Measurements from ENCODE around the gene LRRC25.
A peak's percentile ranks its signal among the peaks of the same experiment; 100 is the strongest.
"Not testable (repeated sequence)": the region's sequence is repeated elsewhere in the genome, so short reads cannot be mapped to it uniquely, and the experiment has no call there.

The LRRC25 gene

DNA sequence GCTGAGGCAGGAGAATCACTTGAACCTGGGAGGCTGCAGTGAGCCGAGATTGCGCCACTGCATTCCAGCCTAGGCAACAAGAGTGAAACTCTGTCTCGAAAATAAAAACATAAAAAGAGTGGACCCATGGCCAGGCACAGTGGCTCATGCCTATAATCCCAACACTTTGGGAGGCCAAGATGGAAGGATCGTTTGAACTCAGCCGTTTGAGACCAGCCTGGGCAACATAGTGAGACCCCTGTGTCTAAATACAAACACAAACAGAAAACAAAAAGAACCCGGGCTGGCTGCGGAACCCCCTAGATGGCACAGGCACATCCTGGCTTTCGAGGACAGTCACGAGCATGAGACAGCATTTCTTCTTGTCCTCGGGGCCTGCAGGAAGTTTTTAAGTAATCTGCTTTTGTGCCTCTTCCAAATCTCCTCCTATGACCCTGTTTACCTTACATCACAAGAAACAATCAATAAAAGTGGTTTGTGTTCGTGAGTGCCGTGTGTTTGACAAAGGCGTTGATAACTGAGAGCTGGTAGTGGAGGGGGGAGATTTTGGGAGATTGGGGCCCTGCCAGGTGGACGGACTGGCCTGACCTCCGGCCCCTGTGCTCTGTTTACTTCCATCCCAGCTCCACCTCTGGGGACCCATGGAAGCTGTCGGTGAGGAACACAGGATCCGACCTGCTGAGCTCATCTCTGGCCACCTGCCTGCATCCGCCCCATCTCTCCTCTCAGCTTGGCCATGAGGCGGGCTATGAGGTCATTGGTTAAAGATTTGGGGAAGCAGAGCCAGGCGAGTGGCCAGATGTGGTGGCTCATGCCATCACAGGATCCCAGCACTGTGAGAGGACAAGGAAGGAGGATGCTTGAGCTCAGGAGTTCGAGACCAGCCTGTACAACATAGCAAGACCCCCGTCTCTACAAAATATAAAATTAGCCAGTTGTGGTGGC is 17.3 kb downstream of the LRRC25 start:
- DNase-seq = peak; percentile 59

DNA sequence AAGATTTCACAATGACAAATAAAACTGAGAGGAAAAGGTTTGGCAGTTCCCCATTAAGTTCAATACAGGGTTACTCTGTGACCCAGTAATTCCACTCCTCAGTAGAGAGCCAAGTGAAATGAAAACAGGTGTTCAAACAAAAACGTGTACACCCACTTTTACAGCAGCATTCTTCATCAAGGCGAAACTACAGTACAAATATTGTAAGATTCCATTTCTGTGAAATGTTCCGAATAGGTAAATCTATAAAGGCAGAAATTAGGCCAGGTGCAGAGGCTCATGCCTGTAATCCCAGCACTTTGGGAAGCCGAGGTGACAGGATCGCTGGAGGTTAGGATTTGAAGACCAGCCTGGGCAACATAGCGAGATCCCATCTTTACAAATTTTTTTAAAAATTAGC is 20.4 kb downstream of the LRRC25 start:
- DNase-seq = no peak

DNA sequence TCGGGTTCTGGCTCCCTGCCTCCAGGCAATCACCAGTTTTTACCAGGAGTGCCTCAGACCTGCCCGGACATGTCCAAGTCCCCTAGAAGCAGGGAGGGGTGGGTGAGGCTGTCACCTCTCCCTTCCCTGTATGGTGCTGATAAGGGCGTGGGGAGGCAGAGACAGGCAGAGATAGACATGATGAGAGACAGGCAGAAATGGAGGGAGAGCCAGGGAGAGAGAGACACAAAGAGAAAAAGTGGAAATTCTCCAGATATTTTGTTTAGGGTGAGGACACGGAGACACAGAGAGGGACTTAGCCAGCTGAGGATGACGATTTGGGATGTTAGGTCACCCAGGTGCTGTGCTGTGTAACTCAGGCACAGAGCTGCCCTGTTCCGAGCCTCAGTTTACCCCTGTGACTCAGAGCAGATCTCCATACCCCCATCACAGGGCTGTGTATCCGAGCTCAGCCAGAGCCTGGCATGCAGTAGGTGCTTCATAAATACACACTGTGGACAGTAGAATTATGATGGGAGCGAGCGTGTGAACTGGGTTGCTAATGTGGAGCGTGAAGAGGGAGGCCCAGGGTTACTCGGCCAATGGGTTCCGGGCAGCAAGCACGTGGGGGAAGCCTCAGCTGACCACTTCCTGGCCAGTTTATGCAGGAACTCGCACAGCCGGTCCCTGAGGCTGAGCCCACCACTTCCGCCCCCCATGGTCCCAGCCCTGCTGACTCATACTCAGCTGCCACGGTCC is 23.4 kb downstream of the LRRC25 start:
- peak; percentile 96 for DNase-seq

DNA sequence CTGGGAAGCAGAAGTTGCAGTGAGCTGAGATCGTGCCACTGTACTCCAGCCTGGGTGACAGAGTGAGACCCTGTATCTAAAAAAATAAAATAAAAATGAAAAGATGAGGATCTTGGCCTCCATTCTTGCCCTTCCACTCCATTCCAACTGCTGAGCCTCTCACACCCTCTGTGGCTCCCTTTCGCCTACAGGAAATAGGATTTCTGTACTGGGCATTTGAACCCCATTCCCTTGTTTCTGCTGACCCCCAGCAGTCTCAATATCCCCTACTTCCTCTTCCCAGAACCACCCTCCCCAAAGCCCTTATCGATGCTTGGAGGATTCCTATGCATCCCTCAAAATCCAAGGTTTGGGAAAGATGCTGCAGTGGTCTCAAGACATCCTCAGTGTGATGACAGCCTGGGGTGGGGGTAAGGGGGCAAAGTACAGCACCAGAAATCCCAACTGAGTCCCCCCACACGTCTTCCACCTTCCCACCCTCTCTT is 24.0 kb downstream of the LRRC25 start:
- no peak for DNase-seq

DNA sequence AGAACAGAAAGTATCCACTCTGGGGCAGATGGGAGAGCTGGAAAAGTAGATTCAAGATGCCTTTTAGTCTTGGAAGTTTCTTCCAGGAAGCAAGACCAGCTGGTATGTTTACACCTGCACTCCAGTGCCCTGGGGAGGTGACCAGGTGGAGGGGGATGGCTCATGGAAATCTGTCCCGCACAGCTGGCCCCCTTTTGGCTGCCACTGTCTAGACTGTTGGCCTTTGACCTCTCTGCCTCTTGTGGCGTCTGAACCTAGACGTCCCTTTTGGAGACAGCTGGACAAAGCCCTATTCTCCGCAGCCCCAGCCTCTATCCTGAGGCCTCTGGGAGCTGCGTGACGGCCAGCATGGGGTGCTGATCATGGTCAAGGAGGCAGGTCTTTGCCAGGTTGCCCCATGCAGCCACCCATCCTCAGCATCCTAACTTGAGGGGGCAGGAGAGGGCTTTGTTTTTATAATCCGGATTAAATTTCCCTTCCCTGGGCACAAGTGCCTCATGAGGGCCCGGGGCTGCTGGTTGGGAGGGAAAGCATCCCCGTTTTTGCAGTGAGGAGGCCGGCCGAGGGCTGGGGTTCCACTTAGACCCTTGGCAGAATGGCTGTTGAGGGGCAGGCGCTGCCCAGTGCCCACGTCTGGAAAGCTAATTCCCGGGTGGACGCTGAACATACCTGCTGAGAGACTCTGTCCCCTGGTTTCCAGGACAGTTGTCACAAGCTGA is 28.8 kb downstream of the LRRC25 start:
- DNase-seq = no peak

- no peak for DNase-seq
These were observed 31.4 kb downstream of the LRRC25 start for GRCh38 chr19:18366021-18366435.

GRCh38 chr19:18364826-18365528 is 32.4 kb downstream of the LRRC25 start:
- DNase-seq = peak; percentile 98

GRCh38 chr19:18364277-18364825 is 33.1 kb downstream of the LRRC25 start:
- not testable (repeated sequence) for DNase-seq

DNA sequence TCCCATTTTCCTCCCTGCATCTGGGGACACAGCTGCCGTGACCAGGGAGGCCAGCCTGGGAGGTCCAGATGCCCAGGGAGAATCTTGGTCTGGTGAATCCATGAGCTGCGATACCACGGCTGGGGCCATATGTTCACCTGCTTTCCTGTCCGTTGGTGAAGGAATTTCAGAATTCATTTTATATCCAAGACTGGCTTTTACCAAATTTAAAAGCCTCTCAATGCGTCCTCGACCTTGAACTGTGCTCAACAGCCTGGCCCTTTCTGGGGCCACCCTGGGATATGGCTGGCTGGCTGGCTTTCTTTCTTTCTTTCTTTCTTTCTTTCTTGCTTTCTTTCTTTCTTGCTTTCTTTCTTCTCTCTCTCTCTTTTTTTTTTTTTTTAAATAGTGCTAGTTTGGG is 33.6 kb downstream of the LRRC25 start:
- no peak for DNase-seq

GRCh38 chr19:18362934-18363542 is 34.4 kb downstream of the LRRC25 start:
- no peak for DNase-seq

DNA sequence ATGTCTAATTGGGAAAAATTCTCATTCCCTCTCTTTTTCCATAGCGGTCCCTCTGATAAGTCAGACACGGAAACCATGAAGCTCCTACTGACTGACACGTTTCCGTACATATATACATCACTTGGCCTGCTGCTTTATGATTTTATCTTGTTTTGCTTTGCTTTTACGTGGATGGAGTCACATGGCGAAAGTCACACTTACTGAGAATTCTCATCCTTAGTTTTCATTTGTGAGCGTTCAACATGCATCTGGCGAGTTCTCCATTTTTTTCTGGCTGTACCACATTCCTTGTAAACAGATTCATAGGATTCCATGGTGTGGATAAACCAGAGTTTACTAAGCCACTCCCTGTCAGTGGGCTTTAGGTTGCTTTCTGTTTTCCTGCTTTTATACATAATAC is 35.8 kb downstream of the LRRC25 start:
- no peak for DNase-seq

DNA sequence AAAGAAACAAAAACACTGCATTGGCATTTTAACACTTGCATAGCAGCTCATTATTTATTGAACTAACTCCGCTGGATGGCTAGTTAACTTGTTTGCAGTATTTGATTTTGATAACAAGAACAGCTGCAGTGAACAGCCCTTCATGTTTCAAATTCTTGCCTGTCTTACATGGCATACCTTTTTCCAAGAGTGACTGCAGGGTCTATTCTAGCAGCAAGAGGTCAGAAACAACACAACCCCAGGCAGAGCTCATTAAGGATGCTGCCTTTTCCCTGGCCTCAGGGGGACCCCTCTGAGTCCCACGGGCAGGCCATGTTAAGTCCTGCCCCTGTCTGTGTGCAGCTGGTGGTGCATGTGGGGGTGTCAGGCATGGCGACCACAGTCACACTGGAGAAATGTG is 40.4 kb downstream of the LRRC25 start:
- DNase-seq = no peak

- not testable (repeated sequence) for DNase-seq
These were observed 42.7 kb downstream of the LRRC25 start for GRCh38 chr19:18354743-18355142.

DNA sequence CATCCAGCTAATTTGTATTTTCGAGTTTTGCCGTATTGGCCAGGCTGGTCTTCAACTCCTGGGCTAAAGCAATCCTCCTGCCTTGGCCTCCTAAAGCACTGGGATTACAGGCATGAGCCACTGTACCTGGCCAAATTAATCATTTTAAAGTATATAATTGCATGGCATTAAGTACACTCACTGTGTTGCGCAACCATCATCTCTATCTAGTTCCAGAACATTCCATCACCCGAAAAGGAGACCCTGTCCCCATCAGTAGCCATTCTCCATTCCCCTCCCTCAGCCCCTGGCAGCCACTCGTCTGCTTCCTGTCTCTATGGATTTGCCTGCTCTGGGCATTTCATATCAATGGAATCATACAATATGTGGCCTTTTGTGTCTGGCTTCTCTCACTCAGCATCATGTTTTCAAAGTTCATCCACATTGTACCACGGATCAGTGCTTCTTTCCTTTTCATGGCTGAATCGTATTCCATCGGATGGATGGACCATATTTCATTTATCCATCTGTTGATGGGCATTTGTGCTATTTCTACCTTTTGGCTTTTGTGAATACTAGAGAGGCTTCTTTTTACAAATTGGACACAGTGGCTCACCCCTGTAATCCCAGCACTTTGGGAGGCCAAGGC is 43.9 kb downstream of the LRRC25 start:
- DNase-seq = no peak

GRCh38 chr19:18351544-18351943 is 45.9 kb downstream of the LRRC25 start:
- DNase-seq = no peak

GRCh38 chr19:18350490-18350889 is 46.9 kb downstream of the LRRC25 start:
- DNase-seq = no peak

GRCh38 chr19:18349524-18350128 is 47.8 kb downstream of the LRRC25 start:
- peak; percentile 50 for DNase-seq

DNA sequence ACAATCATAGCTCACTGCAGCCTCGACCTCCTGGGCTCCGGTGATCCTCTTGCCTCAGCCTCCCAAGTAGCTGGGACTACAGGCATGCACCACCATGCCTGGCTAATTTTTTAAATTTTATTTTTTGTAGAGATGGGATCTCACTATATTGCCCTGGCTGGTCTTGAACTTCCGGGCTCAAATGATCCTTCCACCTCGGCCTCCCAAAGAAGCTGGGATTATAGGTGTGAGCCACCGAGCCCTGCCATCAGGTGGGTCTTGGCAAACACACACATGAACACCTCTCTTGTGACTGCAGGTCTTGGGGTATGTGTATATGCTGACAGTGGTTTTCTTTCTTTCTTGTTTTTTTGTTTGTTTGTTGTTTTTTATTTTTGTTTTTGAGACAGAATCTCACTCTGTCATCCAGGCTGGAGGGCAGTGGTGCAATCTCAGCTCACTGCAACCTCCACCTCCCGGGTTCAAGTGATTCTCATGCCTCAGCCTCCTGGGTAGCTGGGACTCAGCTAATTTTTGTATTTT is 48.5 kb downstream of the LRRC25 start:
- not testable (repeated sequence) for DNase-seq

GRCh38 chr19:18348171-18348570 is 49.3 kb downstream of the LRRC25 start:
- no peak for DNase-seq

GRCh38 chr19:18346091-18346490 is 51.3 kb downstream of the LRRC25 start:
- DNase-seq = no peak

All from fibroblast of skin of back (primary cell).